G401 (cell line): ENCODE results near the gene SPTY2D1. TPM values are rescaled to one million over a fixed set of nuclear protein-coding genes. Genes with fewer than 3 reads are reported as not detected.
"Not testable (repeated sequence)": the region's sequence is repeated elsewhere in the genome, so short reads cannot be mapped to it uniquely, and the experiment has no call there.

Experiments used
- DNase-seq: peaks from one replicate; pipeline ENCODE4 v3.0.0-alpha.2; 2015; ENCODE audit warnings: low spot score
- in situ Hi-C: cut with HindIII; loops from 2 replicates; pipeline ENCODE4 v1.10.0; 2016; ENCODE audit warnings: low sequenced_read_pairs, mixed read lengths
- total RNA-seq: library from RNA; depleted of rRNA; stranded (reverse); fragments of >200 nt; shearing (Covaris generic); gene quantifications from 2 replicates; pipeline ENCODE4 v1.2.3, GENCODE V29; 2014; rRNA removed

The SPTY2D1 gene, protein sequence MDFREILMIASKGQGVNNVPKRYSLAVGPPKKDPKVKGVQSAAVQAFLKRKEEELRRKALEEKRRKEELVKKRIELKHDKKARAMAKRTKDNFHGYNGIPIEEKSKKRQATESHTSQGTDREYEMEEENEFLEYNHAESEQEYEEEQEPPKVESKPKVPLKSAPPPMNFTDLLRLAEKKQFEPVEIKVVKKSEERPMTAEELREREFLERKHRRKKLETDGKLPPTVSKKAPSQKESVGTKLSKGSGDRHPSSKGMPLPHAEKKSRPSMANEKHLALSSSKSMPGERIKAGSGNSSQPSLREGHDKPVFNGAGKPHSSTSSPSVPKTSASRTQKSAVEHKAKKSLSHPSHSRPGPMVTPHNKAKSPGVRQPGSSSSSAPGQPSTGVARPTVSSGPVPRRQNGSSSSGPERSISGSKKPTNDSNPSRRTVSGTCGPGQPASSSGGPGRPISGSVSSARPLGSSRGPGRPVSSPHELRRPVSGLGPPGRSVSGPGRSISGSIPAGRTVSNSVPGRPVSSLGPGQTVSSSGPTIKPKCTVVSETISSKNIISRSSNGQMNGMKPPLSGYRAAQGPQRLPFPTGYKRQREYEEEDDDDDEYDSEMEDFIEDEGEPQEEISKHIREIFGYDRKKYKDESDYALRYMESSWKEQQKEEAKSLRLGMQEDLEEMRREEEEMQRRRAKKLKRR
- total RNA-seq: 20.9 and 25.8 TPM in 2 replicates

DNA sequence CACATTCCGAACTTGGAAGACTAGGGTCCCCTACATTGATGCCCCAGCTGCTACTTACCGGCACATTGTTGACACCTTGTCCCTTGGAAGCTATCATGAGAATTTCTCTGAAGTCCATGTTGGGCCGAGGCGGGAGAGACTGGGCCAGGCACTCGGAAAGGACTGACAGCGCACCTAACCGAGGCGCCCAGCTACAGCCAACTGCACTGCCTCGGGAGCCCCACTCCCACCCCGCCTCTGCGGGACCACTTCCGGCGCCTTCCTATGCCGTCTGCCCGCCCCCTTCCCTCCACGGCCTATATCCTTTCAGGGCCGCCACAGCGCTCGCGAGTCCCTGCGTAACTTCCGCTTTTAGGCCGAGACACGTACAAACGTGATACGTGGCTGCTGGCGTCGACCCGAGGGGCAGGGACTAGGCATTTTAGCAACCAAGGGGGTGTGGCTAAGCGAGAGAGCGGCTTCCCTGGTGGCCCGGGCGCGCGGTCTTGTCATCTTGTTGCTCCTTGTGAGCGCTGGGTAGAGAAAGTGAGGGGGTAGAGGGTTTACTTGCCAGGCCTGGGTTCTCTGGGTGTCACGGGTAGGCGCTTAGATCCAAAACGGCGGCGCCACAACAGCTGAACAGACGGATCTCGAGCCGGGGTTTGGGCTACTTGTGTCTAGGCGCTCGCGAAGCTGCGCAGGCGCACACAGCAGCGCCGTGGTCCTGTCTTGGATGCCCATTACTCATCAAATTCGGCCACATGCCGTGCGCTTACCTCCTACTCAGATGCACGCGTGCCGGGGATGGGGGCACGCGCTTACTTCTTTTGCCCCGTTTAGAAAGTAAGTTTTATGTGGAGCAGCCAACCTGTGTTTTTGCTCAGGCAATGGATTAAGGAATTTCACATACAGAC is at the start of gene SPTY2D1:
SPTY2D1 (minus strand) TSS at position 203 of the 893 bp plus-strand sequence; CDS start at position 118, 85 bp downstream.
- peak; percentile 100 for DNase-seq
- in situ Hi-C loops: no loop called here

DNA sequence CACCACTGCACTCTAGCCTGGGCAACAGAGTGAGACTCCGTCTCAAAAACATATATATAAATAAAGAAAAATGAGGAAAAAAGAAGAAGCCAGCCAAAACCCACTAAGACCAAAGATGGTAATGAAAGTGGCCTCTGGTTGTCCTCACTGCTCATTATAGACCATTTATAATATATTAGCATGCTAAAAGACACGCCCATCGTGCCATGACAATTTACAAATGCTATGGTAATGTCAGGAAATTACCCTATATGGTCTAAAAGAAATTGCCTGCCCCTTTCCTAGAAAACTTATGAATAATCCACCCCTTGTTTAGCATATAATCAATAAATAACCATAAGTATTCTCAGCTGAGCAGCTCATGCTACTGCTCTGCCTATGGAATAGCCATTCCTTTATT is 48.3 kb upstream of the SPTY2D1 start:
- no peak for DNase-seq
- in situ Hi-C loops: no loop called here

DNA sequence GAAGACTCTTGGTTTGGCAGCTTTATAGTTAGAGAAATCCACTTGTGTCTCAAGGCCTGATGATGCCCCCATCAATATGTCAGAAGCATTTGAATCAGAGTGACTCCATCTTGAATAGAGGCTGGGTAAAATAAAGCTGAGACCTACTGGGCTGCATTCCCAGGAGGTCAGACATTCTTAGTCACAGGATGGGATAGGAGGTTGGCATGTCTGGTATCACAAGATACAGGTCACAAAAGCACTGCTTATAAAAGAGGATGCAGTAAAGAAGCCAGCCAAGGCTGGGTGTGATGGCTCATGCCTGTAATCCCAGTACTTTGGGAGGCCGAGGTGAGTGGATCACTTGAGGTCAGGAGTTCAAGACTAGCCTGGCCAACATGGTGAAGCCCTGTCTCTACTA is 47.8 kb upstream of the SPTY2D1 start:
- in situ Hi-C loops, DNase-seq: not testable (repeated sequence)

DNA sequence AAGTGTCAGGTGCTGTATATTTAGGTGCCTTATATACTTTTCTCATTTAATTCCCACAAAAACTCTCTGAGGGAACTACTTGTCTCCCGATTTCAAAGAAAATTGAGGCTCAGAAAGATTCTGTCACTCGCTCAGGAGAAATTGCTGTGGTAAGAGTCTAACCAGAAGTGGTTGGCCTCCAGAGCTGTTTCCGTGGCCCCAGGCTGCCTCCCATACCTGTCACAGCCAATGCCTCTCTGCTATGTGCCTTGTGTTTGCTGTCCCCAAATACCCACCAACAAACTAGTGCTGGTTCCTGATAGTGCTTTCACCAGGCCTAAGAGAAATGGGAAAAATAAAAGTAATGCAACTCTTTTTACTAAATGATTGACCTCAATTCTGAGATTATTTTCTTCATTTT is 43.4 kb upstream of the SPTY2D1 start:
- in situ Hi-C loops: no loop called here
- DNase-seq: no peak

DNA sequence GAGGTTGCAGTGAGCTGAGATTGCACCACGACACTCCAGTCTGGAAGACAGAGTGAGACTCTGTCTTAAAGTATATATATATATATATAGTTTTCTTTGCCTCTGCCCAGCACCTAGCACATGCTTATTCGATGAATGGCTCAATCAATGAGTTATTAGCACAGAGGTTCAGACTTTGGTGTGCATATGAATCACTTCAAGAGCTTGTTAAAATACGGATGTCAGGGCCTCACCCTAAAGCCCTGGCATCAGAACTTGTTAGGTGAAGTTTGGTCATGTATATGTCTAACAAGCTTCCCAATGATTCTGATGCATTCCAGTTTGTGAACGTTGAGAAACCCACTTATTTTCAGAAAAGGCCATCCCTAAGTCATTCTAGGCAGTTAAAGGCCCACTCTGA is 42.7 kb upstream of the SPTY2D1 start:
- DNase-seq: no peak
- in situ Hi-C loops: no loop called here

DNA sequence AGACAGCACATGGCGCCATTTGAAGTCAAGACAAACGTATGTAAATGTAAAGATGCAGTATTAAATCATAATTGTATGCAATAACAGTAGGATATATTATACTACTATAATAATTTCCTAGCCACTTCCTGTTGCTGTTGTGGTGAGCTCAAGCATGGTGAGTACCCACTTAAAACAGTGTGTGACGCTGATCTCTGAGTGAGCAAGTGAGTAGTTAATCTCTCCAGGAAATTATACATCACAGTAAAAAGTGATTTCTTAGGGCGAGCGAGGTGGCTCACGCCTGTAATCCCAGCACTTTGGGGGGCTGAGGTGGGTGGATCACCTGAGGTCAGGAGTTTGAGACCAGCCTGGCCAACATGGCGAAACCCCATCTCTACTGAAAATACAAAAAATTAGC is 38.1 kb upstream of the SPTY2D1 start:
- in situ Hi-C loops, DNase-seq: not testable (repeated sequence)

DNA sequence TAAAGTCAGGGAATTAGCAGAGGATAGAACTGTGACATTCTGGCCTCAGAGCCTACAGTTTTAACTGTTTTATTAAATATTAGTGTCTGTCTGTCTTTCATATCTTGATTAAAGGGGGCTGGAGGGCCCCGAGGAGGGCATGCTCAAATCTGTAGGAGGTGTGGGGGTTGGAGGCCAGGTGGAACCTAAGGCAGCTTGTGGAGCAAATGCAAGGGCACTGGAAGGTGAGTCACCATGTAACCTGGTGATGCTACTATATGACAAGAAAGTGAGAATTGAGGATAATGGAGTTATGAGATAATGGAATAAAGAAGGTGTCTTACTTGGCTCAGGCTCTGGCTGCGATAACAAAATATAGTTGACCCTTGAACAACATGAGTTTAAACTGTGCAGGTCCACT is 37.1 kb upstream of the SPTY2D1 start:
- in situ Hi-C loops: no loop called here
- no peak for DNase-seq

DNA sequence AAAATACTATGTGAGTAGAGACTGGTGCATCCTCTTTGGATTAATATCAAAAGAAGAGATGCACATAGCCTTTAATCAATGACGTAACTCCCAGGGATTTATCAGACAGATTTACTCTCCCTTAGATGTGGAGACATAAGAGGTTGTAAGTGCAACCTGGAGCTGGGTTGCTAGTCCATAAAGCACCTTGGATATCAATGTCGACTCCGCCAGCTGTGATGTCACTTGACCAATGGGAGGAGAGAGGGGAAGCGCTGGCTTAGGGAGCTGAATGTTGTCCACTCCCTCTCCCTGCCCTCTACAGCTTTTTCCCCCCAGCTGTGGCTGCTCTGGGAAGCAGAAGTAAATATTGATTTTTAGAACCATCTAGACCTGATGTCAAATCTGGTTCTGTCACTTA is 35.6 kb upstream of the SPTY2D1 start:
- in situ Hi-C loops: no loop called here
- DNase-seq: no peak

DNA sequence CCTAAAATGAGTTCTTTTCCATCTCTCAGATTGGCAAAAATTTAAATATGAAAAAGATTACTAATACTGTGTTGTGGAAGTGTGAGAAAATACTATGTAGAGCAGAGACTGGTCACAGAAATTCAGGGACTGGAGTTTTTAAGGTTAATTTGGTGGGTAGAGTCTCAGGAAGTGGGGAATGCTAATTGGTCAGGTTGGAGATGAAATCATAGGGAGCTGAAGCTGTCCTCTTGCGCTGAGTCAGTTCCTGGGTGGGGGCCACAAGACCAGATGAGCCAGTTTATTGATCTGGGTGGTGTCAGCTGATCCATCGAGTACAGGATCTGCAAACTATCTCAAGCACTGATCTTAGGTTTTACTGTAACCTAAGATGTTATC is 35.1 kb upstream of the SPTY2D1 start:
- no peak for DNase-seq
- in situ Hi-C loops: no loop called here

DNA sequence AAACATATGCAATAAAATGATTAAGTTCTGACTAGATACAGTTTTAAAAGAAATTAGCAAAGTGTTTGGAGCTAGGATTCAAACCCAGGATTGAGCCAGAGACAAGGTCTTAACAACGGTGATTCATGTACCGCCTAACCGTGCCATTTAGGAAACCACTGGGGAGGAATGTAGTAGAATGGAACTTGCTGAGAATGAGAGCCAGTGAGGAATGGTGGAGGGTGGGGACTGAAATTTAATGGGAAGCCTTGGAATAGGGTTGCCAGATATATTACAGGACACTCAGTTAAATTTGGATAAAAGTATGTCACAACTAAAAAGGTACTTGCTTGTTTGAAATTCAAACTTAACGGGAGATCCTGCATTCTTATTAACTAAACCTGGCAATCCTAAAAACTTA is 34.0 kb upstream of the SPTY2D1 start:
- DNase-seq: no peak
- in situ Hi-C loops: no loop called here

DNA sequence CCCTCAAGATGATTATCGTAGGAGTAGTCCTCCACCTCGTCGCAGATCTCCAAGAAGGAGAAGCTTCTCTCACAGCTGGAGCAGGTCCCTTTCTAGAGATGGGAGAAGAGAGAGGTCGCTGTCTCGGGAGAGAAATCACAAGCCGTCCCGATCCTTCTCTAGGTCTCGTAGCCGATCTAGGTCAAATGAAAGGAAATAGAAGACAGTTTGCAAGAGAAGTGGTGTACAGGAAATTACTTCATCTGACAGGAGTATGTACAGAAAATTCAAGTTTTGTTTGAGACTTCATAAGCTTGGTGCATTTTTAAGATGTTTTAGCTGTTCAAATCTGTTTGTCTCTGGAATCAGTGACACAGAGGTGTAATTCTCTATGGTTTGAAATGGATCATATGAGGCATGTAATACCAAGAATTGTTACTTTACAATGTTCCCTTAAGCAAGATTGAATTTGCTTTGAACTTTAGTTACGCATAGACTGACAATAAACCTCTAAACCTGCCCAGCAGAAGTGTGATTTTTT is 31.3 kb upstream of the SPTY2D1 start:
- DNase-seq, in situ Hi-C loops: not testable (repeated sequence)

DNA sequence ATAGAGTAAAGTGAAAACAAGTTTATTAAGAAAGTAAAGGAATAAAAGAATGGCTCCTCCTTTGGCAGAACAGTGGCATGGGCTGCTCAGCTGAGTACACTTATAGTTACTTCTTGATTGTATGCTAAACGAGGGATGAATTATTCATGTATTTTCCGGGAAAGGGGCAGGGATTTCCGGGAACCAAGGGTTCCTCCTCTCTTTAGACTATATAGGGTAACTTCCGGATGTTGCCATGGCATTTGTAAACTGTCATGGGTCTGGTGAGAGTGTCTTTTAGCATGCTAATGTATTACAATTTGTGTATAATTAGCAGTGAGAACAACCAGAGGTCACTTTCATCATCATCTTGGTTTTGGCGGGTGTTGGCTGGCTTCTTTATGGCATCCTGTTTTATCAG is 23.5 kb upstream of the SPTY2D1 start:
- in situ Hi-C loops: no loop called here
- no peak for DNase-seq

DNA sequence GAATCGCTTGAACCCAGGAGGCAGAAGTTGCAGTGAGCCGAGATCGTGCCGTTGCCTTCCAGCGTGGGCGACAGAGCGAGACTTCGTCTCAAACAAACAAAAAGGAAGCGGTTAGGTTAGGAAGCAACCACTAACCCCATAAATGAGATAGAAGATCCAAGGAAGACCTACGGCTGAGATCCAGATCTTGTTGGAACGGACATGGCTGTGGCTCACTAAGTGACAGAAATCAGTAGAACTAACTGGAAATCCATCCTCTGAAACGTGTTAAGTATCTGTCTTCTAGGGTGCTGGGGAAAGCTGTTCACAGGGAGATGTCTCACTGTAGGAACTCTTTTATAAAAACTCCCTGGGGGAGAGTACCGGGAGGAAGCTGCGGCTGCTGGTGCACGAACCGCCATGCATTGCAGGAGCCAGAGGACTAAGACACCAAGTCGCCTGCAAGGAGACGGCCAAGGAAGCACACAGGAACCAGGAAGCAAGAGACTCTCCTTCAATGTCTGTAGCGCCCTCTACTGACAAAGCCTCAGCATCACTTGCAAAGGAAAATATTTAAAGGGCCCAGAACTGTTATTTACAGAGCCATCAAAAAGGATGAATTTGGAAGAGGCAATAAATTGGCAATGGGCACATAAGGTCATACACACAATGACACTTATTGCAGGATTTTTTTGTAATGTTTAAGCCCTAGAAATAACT is 16.9 kb upstream of the SPTY2D1 start:
- peak; percentile 30 for DNase-seq
- in situ Hi-C loops: no loop called here

DNA sequence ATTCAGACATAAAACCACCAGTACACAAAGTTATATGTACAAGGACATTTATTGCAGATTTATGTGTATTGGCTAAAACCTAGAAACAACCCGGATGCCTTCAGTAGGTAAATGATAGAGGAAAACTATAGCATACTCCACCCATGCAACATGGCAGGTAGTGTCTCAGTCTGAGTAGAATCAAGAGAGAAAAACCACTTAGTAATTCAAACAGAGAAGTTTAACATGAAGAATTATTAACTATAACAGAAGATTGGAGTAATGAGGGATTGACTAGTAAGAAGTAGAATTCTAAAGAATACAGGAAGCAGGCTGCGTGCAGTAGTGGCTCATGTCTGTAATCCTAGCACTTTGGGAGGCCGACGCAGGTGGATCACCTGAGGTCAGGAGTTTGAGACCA is 16.2 kb upstream of the SPTY2D1 start:
- in situ Hi-C loops: no loop called here
- DNase-seq: no peak

DNA sequence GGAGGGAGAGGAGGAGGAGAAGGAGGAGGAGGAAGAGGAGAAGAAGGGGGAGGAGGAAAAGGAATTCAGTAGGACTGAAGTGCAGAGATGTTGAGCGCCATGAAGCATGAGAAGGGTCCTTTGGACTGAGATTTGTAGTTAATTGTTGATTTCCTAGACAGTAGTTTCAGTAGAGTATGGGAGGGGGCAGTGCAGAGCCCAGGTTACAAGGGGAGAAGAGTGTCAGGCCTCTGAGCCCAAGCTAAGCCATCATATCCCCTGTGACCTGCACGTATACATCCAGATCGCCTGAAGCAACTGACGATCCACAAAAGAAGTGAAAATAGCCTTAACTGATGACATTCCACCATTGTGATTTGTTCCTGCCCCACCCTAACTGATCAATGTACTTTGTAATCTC is 8.9 kb upstream of the SPTY2D1 start:
- DNase-seq, in situ Hi-C loops: not testable (repeated sequence)

DNA sequence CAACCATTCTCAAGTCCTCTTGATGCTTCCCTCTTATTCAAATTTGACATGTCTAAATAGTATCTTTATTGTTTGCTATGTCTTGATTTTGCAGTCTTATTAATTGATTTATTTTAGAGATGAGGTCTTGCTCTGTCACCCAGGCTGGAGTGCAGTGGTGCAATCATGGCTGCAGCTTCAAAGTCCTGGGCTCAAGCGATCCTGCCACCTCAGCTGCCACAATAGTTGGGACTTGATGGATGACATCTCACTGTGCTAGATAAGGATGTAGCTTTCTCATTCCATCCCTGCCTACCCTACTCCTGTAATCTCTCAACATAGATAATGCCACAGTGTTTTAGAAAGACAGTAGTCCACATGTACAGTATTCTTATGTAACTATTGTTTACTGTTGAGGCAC is 7.5 kb upstream of the SPTY2D1 start:
- in situ Hi-C loops: no loop called here
- DNase-seq: no peak

DNA sequence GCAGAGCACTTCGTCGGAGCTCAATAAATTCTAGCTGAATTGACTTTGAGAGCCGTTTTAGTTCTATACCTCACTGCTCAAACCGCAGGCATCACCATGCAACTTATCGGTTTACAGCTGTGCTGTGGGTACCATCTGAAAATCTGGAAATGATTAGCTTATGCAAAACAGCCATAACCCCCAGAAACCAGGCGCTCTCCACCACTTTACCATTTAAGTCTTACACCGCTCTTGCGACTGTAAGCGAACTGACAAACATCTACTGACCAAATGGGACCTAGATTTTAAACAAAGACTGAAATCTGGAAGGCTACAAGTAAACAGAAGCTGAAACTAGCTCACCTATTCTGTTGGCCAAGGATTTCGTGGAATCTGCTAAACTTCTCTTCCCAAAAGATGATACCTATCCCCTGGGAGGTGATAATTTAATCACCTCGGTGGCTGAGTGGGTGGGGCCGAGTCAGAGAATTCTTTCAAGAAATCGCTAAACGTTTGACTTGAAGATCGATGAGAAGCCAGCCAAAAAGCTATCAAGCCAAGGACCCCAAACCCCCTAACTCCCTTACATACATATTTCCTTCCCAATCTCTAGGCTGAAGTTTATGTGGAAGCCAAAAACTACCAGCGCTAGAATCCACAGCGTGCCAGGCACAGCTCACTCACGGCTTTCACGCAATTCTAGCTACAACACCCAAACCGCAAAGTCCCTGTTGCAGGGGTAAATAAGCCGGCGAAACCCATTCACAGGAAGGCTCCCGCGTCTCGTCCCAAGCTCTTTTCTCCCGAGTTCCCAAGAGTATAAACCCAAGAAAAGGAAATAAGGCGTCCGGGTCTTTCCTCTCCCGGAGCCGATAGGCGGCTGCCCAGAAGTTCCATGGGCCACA is 644 bp downstream of the SPTY2D1 start:
- in situ Hi-C loops: no loop called here
- no peak for DNase-seq

DNA sequence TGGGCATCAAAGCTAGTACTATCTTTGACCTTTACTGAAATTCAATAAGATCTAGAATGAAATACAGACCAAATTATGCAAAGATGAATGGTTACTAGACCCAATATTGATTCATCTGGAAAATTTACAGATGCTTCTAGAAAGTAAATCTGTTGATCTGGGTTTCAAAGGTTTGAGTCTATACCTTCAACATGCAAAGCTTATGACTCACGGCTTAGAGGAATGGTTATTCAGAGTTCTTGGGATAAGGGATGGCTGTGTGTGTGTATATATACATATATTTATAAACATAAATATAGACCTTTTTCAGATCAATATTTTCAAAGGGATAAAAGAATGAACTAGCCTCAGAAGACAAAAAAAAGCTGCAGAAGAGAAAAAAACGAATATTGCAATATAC is 1.3 kb downstream of the SPTY2D1 start:
- in situ Hi-C loops: no loop called here
- DNase-seq: no peak
